Esophagus squamous epithelium (tissue), 4 donors: Measurements from ENCODE around the gene LRIG2.

Source experiments
- POLR2A ChIP-seq, 4 donors: fragments of 450-650 bp; IDR thresholded peaks; one replicate each; pipeline ENCODE4 v1.6.1; 2017; ENCODE audit warnings: antibody characterized with exemption in 4 of 4, mild to moderate bottlenecking in 4 of 4, moderate library complexity in 3 of 4
- TF ChIP-seq, protein P1 (sequence below), 6 experiments: fragments of 450-650 bp in 4 of 6; fragments of 200-600 bp in 2 of 6; sonication (generic) in 2 of 6; IDR thresholded peaks; one replicate each; pipeline ENCODE4 v1.5.1; 2016 to 2019; ENCODE audit warnings: antibody characterized with exemption in 6 of 6, mild to moderate bottlenecking in 4 of 6, moderate library complexity in 4 of 6

DNA sequence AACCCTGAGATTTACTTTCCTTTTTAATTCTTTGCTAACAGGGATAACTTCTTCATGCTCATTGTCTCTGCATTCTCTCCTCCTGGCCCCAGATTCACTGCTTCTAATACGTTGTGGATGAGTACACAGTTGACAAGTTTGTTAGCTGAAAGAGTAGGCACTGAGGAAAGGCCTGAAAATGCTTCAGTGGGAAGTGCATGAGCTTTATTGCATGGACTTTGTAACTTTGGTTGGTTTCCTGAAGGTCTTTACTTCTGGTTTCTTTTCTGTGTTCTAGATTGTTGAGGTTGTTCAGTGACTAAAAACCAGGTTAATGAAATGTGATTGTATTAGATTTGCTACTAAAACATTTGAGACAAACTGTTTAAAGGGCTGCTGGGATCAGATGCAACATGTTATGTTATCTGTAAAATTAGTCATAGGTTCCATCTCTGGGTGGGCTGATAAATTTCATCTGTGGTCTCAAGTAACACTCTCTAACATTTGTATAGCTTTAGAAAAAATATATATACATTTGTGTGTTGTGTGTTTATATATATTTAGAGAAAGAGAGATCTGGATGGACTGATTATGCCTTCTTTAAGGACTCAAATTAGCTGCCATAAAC, 19.1 kb downstream of the LRIG2 start:
- TF ChIP-seq, protein P1, sequence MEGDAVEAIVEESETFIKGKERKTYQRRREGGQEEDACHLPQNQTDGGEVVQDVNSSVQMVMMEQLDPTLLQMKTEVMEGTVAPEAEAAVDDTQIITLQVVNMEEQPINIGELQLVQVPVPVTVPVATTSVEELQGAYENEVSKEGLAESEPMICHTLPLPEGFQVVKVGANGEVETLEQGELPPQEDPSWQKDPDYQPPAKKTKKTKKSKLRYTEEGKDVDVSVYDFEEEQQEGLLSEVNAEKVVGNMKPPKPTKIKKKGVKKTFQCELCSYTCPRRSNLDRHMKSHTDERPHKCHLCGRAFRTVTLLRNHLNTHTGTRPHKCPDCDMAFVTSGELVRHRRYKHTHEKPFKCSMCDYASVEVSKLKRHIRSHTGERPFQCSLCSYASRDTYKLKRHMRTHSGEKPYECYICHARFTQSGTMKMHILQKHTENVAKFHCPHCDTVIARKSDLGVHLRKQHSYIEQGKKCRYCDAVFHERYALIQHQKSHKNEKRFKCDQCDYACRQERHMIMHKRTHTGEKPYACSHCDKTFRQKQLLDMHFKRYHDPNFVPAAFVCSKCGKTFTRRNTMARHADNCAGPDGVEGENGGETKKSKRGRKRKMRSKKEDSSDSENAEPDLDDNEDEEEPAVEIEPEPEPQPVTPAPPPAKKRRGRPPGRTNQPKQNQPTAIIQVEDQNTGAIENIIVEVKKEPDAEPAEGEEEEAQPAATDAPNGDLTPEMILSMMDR (IDR thresholded peaks at IDR 0.05), result no peak
- TF ChIP-seq POLR2A (IDR thresholded peaks at IDR 0.05), result no peak
